SIG-M5 treated with dmso at 0.1 percent for 504 hours (cell line): ENCODE measurements around the gene DOCK11.
"Not testable (repeated sequence)": the region's sequence is repeated elsewhere in the genome, so short reads cannot be mapped to it uniquely, and the experiment has no call there.

Experiments used
- DNase-seq: peaks from one replicate; lab custom pipeline; 2025; ENCODE audit not compliant: unreplicated experiment; lab: John Stamatoyannopoulos, UW

DOCK11 gene

DNA sequence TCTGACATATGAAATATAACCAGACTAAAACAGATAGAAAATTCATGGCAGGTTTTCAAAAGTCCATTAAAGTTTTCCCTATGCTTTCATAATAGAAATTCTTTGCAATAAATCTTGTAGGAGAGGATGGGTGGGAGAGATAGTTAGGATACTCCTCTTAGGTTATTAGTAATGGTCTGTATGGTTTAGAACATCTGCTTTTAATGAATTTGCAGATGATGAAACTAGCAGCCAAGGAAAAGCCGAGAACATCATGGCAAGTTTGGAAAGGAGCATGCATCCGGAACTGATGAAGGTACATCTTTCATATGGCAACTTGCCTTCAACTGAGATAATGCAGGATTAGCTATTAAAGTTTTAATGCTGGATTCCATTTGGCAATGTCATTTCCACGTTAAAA, 70.7 kb downstream of the DOCK11 start:
- DNase-seq, result no peak

DNA sequence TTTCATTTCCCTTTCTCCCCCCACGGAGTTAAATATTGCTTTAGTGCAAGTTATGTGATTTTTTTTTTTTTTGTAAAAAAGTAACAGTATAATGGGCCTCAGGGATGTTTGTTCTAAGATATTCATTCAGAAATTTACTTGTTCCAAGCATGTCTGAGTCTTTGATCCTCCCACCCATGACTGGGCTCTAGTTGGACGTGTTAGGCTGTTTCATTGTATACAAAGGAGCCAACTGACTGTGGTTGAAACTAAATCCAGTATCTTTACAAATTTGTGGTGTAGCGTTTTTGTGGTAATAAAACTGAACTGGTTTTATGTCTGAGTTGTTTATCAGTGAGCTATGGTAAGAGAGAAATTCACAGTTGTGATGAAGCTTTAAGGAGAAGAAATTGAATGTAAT, 74.1 kb downstream of the DOCK11 start:
- DNase-seq, result no peak

DNA sequence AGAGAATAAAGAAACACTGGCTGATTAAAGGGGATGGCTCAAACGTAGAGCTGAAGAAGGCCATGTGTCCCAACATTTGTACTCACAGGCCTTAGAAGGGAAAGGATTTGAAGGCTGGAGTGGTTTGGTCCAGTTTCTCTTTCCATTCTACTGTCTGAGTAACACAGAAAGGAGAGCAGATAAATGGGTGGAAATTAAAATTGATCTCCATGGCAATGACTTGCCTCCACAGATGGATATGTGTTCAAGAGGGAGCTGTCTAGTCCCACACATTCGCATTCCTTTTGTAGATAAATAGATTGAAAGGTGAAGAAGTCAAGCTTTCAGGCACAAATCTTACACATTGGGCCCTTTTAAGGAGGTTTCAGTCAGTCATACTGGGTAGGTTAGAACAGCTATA, 74.6 kb downstream of the DOCK11 start:
- DNase-seq, result no peak

DNA sequence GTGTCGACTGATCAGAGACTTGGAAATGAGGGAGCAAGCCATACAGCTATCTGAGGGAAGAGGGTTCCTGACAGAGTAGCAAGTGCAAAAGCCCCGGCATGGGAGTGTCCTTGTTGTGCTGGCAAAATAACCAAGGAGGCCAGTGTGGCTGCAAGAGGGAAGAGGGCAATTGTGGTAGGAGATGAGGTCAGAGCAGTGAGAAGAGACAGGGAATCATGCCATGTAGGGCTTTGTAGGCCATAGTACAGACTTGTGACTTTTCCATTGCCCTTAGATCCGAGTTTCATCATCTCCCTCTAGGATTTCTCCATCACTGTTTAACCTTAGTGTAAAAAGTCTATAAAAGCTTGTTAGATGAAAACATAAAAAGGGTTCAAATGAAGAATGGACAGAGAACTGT, 76.2 kb downstream of the DOCK11 start:
- DNase-seq, result no peak

DNA sequence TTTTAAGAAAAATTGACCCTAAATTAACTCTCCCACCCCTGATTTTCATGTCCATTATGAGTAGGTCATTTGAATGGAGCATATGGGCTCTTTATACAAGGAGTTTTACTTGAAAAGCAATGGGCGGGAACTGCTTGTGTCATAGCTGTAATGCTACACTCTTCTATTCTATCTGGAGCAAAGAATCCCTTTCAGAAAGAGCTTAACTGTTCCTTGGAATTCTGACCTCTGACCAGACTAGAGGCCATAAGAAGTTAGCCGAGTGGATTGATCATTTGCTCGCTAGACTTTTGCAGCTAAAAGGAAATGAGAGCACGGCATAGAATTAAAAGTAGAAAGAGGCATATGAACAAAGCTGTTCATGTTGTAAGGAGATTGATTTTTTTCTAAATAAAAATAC, 79.1 kb downstream of the DOCK11 start:
- no peak for DNase-seq

DNA sequence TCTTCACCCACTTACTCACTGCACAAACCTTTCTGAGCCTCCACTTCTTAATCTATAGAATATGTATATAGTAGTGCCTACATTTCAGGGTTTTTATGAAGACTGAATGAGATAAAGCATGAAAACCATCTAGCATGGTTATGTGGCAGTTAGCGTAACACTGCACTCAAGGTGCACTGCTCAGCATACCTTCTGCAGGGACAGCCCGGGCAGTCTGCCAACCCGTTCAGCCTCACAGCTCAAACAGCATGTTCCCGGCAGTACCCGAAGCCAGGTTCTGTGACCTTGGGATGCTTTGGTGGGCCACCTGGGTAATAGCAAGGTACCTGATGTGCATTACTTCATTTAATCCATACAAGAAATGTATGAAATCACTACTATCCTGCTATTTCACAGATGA, 81.4 kb downstream of the DOCK11 start:
- DNase-seq, result no peak

DNA sequence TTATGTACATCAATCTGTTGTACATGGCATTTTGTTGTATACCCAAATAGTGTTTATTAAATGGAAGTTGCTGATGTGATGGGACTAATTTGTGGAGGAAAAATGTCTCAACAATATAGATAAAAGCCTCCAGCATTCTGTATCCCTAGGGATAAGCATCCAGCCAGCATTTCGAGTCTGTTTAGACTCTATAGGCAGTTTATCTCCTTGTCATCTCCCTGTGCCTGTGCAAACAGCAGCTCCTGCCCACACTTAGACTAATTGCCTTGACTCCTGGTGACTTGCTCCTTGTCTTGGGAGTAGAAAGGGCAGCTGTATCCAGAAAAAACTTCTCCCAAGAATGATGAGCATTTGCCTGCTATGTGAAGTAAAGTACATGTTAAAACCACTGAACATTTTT, 83.8 kb downstream of the DOCK11 start:
- no peak for DNase-seq

DNA sequence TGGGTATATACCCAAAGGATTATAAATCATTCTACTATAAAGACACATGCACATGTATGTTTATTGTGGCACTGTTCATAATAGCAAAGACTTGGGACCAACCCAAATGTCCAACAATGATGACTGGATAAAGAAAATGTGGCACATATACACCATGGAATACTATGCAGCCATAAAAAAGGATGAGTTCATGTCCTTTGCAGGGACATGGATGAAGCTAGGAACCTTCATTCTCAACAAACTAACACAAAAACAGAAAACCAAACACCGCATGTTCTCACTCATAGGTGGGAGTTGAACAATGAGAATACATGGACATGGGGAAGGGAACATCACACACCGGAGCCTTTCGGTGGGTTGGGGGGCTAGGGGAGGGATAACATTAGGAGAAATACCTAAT, 87.3 kb downstream of the DOCK11 start:
- DNase-seq, result not testable (repeated sequence)

DNA sequence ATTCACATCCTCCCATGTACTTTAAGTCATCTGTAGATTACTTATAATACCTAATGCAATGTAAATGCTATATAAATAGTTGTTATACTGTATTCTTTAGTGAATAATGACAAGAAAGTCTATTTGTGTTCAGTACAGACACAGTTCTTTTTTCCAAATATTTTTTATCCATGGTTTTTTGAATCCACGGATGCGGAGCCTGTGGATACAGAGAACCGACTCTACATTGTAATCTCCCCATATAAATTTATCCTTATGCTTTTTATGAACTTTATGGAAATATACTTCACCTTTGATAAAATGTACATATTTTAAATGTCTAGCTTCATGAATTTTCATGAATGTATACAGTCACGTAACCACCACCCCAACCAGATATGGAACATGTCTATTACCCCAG, 88.2 kb downstream of the DOCK11 start:
- no peak for DNase-seq

DNA sequence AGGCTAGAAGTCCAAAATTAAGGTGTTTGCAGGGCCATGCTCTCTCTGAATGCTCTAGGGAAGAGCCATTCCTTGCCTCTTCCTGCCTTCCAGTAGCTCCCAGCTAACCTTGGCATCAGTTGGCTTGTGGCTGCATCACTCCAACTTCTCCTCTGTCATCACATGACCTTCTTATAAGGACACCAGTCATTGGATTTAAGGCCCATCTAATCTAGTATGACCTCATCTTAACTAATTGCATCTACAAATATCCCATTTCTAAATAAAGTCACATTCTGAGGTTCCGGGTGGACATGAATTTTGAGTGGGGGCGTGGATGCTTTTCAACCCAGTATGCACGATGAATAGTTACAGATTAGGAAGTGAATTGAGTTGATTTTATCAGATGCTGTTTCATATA, 89.7 kb downstream of the DOCK11 start:
- DNase-seq, result no peak

DNA sequence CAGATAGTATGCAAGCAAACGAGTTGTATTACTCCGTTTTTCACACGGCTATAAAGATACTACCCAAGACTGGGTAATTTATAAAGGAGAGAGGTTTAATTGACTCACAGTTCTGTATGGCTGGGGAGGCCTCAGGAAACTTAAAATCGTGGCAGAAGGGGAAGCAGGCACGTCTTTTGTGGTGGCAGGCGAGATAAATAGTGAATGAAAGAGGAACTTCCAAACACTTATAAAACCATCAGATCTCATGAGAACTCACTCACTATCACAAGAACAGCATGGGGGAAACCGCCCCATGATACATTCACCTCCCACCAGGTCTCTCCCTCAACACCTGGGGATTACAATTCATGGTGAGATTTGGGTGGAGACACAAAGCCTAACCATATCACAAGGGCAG, 90.6 kb downstream of the DOCK11 start:
- not testable (repeated sequence) for DNase-seq

DNA sequence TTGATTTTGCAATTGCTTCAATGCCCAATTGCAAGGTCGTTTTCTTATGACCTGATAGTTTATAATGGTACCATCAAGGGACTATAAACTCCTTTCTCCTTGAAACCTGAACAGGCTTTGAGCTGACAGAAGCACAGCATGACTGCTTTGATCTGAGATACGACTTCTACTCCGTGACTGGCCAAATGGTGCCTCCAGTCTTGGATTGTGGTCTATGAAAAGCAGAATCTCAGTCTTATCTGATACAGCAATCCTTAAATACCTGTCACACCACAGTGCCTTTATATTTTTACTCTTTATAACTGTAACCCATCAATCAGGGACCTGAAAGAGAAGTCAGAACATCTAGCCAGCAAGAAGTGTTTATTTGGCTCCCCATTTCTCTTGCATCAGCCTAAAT, 93.1 kb downstream of the DOCK11 start:
- no peak for DNase-seq

DNA sequence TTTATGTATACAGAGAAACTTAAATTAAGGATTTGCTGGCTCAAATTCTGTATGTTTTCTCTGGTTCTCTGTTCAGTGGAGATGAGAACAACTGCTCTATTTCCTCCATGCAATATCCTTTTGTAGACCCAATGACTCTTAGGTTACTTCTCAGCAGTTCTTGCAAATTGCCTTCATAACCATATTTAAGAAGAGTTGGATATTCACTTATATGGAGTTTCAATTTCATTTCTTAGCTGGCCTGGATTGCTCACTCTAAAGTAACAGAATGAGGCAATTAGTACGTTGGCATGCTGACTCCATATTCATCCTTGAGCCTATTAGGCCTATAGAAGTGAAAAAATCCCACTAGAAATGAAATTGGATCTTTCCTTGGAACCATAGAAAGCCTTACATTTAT, 93.6 kb downstream of the DOCK11 start:
- DNase-seq, result no peak

DNA sequence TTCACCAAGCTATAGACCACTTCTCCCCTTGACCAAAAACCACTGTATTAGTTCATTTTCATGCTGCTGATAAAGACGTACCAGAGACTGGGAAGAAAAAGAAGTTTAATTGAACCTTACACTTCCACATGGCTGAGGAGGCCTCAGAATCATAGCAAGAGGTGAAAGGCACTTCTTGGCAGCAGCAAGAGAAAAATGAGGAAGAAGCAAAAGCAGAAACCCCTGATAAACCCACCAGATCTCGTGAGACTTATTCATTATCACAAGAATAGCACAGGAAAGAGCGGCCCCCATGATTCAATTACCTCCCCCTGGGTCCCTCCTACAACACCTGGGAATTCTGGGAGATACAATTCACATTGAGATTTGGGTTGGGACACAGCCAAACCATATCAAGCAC, 97.8 kb downstream of the DOCK11 start:
- DNase-seq, result no peak

DNA sequence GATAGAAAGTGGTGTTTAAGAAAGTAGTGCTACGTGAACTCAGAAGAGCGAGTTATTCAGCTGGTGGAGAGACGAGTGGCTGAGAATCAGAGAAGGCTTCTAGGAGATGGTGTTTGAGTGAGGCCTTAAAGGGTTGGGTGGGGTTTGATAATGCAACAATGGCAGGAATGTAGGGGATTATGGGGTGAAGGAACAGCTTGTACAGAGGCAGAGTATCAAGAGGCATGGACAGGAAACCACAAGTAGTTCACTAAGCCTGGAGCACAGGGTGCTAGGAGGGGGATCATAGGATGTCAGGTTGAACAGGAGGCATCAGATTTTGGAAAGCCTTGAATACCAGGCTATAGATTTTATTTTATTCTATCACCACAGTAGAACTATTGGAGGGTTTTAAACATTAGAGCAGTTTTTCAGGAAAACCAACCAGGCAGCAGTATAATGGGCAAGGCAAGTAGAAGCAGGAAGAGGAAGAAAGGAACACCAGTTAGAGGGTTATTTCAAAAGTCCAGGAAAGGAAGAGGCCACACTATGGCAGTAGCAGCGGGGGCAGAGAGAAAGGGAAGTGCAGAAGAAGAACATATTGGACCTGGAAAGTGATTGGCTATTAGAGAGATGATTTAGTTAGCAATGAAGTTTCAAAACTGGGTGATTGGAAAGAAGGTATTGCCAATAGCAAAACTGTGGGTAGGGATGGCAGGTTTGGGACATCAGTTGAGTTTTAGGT, 99.2 kb downstream of the DOCK11 start:
- DNase-seq, result peak; percentile 57

DNA sequence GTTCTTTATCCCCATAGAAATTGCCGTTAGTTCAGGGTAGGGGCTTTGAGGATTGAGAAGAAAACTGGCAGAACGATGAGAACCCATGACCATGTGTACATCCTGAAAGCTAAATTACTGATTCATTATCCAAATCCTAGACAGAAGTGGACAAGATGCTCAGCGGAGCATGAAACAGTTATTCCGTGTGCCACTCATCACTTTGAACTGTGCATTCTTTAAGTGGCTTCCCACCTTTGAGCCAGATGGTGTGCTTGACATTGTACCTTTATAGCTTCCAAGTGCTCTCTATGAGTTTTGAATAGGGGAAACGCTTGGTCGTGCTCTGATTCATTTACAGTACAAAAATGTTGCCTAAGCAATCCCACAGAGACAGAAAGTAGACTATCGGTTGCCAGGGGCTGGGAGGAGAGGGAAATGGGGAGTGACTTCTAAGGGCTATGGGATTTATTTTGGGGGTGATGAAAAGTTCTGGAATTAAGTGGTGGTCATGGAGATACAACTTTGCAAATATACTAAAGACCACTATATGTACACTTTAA, 100.0 kb downstream of the DOCK11 start:
- DNase-seq, result no peak

DNA sequence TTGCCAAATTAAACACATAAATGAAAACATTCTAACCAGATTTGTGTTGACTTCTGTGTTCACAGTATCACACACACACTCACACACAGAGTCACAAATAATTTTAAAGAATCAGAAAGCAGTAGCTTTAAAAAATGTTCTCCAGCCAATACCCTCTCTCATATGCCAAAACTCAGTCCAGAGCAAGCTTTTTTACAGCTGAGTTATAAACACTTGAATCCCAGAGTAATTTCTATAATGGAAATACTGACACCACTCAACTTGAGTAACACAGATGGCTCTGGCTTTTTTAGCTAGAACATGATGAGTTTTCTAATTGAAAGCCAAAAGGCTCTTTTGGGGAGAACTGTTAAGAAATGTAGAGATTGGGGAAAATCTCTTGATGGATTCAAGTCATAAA, 100.8 kb downstream of the DOCK11 start:
- DNase-seq, result no peak

DNA sequence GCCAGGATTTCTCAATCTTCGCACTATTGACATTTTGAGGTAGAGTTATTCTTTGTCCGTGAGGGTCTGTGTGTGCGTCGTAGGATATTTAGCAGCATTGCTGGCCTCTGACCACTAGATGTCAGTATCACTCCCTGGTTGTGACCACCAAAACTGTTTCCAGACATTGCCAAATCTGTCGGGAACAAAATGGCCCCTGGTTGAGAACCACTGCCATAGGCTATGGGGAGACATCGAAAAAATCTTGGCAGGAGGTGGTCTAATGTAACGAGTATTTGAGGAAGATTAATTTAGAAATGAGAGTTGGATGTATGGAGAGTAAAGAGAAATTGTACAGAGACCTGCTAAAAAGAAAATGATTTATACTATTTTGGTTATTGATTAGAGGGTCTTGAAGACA, 108.4 kb downstream of the DOCK11 start:
- peak; percentile 55 for DNase-seq

DNA sequence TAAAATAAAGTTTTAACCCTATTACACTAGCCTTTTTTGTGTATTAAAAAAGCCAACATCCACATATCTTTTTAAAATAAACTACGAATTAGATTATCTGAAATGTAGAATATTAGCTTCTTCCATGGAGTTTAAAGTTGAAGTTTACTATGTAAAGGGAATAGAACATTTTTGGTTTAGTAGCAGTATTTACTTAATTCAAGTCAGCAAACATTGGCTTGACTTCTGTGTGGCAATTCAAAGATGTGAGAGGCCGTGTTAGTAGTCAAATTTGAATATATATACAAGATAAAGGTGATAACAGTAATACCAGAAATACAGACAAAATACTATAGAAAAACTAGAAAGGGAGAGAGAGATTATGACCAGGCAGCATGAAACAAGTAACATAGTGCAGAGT, 116.7 kb downstream of the DOCK11 start:
- DNase-seq, result no peak

DNA sequence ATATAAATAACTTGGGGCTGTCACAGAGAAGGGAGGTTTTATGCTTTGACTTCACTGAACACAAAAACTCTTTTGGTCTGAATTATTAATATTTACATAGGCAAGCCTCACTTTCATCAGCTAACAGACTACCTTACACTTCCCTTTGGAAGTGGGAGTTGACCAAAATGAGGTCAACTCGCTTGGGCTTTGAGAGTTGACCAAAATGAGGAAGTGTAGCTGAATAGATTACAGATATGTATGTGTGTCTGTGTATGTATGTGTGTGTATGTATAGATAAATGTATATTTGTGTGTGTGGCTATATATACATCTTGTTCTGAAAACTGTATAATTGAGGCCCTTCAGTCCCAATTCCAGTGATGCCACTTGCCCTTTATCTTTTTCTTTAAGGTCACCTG, 118.5 kb downstream of the DOCK11 start:
- DNase-seq, result peak; percentile 14

DNA sequence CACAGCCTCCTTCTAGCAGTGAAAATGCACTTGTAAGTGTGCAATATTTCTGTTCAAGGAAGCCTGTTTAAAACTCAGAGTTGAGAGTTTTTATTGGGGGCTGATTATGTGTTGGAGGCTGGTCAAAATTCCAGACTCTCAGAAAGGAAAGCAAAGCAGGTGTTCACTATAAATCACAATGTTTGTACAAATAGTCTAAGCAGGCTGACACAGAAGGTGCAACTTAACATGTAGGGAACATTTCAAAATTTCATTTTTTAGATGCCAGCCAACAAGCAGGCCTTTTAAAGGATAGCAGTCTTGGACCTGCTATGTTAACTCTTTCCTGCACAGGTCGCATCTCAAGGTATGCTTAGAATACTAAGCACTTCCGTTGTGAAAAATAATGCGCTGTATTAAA, 119.5 kb downstream of the DOCK11 start:
- DNase-seq, result no peak

DNA sequence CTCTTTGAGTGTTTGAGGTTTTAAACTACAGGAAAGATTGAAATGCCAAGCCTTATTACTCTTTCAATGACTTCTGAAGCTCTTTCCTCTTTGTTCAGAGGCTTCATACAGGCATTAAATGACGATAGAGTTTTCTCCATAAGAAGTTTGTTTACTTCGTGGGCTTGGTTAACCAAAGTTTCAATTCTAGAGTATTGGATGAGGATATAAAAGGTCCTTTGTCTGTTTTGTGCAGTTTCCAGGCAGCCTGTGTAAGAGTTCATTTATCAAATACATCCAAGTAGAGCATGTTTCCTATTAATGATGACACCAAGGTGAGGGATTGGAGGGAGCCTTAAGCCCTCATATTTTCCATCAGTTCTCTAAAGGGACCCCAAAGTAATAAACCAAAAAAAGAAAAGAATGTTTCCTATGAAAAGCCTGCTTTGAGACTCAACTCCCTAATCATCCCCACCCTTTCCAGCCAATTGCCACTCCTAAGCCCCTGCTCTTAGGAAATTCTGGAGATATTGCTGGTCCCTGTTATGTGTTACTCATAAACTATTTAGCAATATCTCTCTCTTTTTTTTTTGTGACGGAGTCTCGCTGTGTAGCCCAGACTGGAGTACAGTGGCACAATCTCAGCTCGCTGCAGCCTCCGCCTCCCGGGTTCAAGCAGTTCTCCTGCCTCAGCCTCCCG, 125.6 kb downstream of the DOCK11 start:
- DNase-seq, result no peak

DNA sequence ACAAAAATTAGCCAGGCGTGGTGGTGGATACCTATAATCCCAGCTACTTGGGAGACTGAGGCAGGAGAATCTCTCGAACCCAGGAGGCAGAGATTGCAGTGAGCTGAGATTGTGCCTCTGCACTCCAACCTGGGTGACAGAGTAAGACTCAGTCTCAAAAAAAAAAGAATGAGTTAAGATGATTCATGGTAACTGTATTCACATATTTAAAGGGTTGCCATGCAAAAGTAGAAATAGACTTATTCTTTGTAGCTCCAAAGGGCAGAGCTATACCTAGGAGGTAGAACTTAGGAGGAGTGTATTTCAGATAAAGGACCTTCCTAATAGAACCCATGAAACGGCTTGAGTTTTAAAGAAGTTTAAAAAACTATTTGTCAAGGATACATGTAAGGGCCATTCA, 127.4 kb downstream of the DOCK11 start:
- DNase-seq, result no peak
